ENCODE results near the gene GBX2.

- TF ChIP-seq CTCF (IDR thresholded peaks at IDR 0.05) = no peak
- no peak for TF ChIP-seq POLR2A (IDR thresholded peaks at IDR 0.05)
Measured at GRCh38 chr2:236184701-236185100, 16.5 kb upstream of the GBX2 start.

All from lower leg skin (tissue), 3 donors.